Osteocyte (in vitro differentiated cells): ENCODE measurements around the gene GAB2. TPM values are rescaled to one million over a fixed set of nuclear protein-coding genes. Genes with fewer than 3 reads are reported as not detected.

Experiments
- DNase-seq: peaks from one replicate; pipeline ENCODE4 v3.0.0; 2021; ENCODE audit warnings: mixed read lengths; ENCODE audit not compliant: unreplicated experiment; ENCODE audit errors: extremely low spot score
- H3K27ac Mint-ChIP-seq: one replicate; pipeline ENCODE4 v1.8.0; 2021; ENCODE audit warnings: mild to moderate bottlenecking, mixed read lengths; ENCODE audit not compliant: unreplicated experiment
- H3K27me3 Mint-ChIP-seq: one replicate; pipeline ENCODE4 v1.8.0; 2021; ENCODE audit warnings: mixed read lengths; ENCODE audit not compliant: unreplicated experiment
- H3K36me3 Mint-ChIP-seq: one replicate; pipeline ENCODE4 v1.8.0; 2021; ENCODE audit warnings: mixed read lengths; ENCODE audit not compliant: unreplicated experiment
- H3K4me1 Mint-ChIP-seq: one replicate; pipeline ENCODE4 v1.8.0; 2021; ENCODE audit warnings: mixed read lengths; ENCODE audit not compliant: unreplicated experiment
- H3K4me3 Mint-ChIP-seq: one replicate; pipeline ENCODE4 v1.8.0; 2021; ENCODE audit warnings: mild to moderate bottlenecking, moderate library complexity, mixed read lengths; ENCODE audit not compliant: unreplicated experiment
- H3K9me3 Mint-ChIP-seq: one replicate; pipeline ENCODE4 v1.8.0; 2021; ENCODE audit warnings: mixed read lengths; ENCODE audit not compliant: unreplicated experiment
- total RNA-seq: library from RNA; stranded (reverse); gene quantifications from 2 replicates; pipeline ENCODE4 v1.2.1, GENCODE V29; 2021
- TF ChIP-seq, protein P1 (sequence below): fragments of 200-600 bp; sonication (generic); IDR thresholded peaks from 2 replicates; pipeline ENCODE4 v1.5.0; 2021; ENCODE audit warnings: antibody characterized with exemption, mild to moderate bottlenecking, moderate library complexity

GAB2 gene
- total RNA-seq, 1 donor from 2014 or later, result 11.4 TPM

DNA sequence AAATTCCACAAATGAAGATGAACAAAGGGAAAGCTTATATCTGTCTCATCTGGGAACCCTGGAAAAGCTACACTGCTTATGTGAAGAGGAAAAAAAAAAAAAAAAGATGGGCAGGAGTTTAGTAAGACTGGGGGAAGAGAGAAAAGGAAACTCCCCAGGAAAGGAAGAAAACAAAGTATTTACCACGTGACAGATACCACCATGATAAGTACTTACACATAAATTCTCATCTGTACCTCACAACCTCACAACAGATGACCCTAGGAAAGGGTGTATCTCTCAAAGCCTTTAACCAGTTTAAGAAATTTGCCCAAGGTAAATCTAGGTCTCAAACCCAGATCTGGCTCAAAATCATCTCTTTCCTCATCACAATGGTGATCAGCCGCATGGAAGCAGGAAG lies 77.1 kb downstream of the GAB2 start:
- Mint-ChIP-seq H3K27ac (no peak overlapping the region), H3K4me1 (peaks cover 7% of the 10 kb centered on the region), H3K4me3 (no peak overlapping the region), H3K27me3 (no peaks in the 10 kb centered on the region), H3K9me3 (peaks cover 4% of the 10 kb centered on the region), H3K36me3 (peaks cover 4% of the 10 kb centered on the region)
- TF ChIP-seq, protein P1, sequence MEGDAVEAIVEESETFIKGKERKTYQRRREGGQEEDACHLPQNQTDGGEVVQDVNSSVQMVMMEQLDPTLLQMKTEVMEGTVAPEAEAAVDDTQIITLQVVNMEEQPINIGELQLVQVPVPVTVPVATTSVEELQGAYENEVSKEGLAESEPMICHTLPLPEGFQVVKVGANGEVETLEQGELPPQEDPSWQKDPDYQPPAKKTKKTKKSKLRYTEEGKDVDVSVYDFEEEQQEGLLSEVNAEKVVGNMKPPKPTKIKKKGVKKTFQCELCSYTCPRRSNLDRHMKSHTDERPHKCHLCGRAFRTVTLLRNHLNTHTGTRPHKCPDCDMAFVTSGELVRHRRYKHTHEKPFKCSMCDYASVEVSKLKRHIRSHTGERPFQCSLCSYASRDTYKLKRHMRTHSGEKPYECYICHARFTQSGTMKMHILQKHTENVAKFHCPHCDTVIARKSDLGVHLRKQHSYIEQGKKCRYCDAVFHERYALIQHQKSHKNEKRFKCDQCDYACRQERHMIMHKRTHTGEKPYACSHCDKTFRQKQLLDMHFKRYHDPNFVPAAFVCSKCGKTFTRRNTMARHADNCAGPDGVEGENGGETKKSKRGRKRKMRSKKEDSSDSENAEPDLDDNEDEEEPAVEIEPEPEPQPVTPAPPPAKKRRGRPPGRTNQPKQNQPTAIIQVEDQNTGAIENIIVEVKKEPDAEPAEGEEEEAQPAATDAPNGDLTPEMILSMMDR, result no peak
- DNase-seq, result no peak

DNA sequence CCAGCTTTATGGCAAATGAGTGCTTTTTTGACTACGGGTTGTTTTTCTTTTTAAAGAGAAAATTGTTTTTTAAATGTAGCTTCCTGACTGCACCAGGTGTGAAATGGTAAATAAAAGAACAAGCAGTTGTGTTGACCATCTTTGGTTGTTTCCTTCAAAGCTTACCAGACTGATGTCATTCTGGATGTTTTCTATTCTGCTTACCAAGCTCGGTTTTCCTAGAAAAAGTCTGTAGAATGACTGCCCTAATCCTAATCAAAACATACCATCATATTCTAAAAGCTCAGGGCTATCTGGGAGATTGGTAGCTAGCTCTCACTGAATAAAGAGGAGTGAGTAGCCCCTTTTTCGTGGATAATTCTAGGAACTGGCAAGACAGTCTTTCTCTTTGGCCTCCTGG lies 77.7 kb downstream of the GAB2 start:
- no peak for DNase-seq
- no peak overlapping the region for H3K27ac Mint-ChIP-seq
- H3K4me1 Mint-ChIP-seq, result peaks cover 7% of the 10 kb centered on the region
- no peak overlapping the region for H3K4me3 Mint-ChIP-seq
- TF ChIP-seq, protein P1, result no peak
- peaks cover 7% of the 10 kb centered on the region for H3K36me3 Mint-ChIP-seq
- H3K27me3 Mint-ChIP-seq, result no peaks in the 10 kb centered on the region
- peaks cover 6% of the 10 kb centered on the region for H3K9me3 Mint-ChIP-seq

DNA sequence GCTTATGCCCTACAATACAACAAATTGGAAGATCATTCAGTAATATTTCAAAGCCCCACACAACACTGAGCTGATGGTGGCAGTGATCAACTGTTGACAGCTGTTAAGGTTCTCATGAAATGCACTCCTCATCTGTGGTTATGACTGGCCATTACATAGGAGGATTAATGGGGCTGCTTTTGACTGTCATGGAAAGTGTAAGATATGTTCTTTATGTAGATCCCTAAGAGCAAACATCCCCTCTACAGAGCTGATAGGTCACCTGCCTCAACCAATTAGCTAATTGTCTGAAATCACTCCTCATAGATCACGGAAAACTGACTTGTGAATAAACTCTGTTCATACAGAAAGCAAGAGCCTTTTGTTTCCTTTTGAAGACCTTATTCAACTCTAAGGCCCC lies 78.1 kb downstream of the GAB2 start:
- no peak overlapping the region for H3K27ac Mint-ChIP-seq
- peaks cover 6% of the 10 kb centered on the region for H3K9me3 Mint-ChIP-seq
- no peaks in the 10 kb centered on the region for H3K27me3 Mint-ChIP-seq
- H3K4me3 Mint-ChIP-seq, result no peak overlapping the region
- peaks cover 7% of the 10 kb centered on the region for H3K36me3 Mint-ChIP-seq
- TF ChIP-seq, protein P1, result no peak
- H3K4me1 Mint-ChIP-seq, result peaks cover 4% of the 10 kb centered on the region
- no peak for DNase-seq

DNA sequence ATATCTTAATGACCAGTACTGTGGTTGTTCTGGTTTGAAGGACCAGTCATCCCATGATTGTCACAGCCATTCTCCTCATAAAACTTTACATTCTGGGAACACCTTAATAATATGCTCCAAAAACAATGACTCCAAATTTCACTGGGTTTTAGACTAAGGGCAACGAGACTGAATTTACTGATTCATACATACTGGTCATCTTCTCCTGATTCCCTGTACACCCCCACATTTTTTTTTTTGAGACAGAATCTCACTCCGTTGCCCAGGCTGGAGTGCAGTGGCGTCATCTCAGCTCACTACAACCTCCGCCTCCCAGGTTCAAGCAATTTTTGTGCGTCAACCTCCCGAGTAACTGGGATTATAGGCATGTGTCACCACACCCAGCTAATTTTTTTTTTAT lies 78.9 kb downstream of the GAB2 start:
- peaks cover 7% of the 10 kb centered on the region for H3K36me3 Mint-ChIP-seq
- TF ChIP-seq, protein P1, result no peak
- no peak overlapping the region for H3K4me3 Mint-ChIP-seq
- H3K27ac Mint-ChIP-seq, result no peak overlapping the region
- H3K9me3 Mint-ChIP-seq, result peaks cover 6% of the 10 kb centered on the region
- no peaks in the 10 kb centered on the region for H3K4me1 Mint-ChIP-seq
- no peak for DNase-seq
- no peaks in the 10 kb centered on the region for H3K27me3 Mint-ChIP-seq

DNA sequence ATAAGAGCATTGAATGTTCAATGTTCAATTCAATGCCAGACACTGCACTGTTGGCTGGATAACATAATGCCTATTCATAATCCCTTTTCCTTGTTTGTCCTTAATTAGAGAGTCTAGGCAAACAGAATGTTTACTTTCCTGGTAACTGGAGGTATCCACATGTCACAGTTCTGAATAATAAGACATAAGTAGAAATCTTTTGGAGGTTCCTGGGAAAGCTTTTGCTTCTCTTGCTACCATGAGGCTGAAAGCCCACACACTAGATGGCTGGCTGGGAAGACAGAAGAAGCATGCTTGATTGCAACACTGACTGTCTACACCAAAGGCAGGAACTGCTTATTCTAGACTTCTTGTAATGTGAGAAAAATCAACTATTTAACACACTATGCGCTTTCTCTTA lies 79.5 kb downstream of the GAB2 start:
- no peak for DNase-seq
- H3K4me3 Mint-ChIP-seq, result no peak overlapping the region
- H3K9me3 Mint-ChIP-seq, result peaks cover 6% of the 10 kb centered on the region
- no peaks in the 10 kb centered on the region for H3K4me1 Mint-ChIP-seq
- TF ChIP-seq, protein P1, result no peak
- H3K27ac Mint-ChIP-seq, result no peak overlapping the region
- H3K27me3 Mint-ChIP-seq, result no peaks in the 10 kb centered on the region
- peaks cover 7% of the 10 kb centered on the region for H3K36me3 Mint-ChIP-seq
